NB4 (cell line): ENCODE data around the gene NTNG2.

Experiments
- CTCF ChIP-seq: IDR thresholded peaks from one replicate; pipeline ENCODE4 v1.5.1; 2012; ENCODE audit warnings: low read depth, low read length
- MAX ChIP-seq: IDR thresholded peaks from 2 replicates; pipeline ENCODE4 v1.6.1; 2011; ENCODE audit warnings: low read depth, low read length
- MYC ChIP-seq: IDR thresholded peaks from 2 replicates; pipeline ENCODE4 v1.6.1; 2011; ENCODE audit warnings: low read depth, low read length
- POLR2A ChIP-seq: IDR thresholded peaks from 2 replicates; pipeline ENCODE4 v1.6.1; 2011; ENCODE audit warnings: mild to moderate bottlenecking; ENCODE audit not compliant: insufficient read length; ENCODE audit errors: extremely low read depth

- no peak for TF ChIP-seq POLR2A
- TF ChIP-seq CTCF = no peak
- no peak for TF ChIP-seq MAX
- no peak for TF ChIP-seq MYC
Observed at GRCh38 chr9:132125944-132126679, 35.7 kb upstream of the NTNG2 start.
